Naive B cell (primary cell): ENCODE results near the gene DUSP28. TPM values are rescaled to one million over a fixed set of nuclear protein-coding genes. Genes with fewer than 3 reads are reported as not detected.

Source experiments
- ATAC-seq, 2 donors: fragments of 150-1000 bp; cut with Tn5 transposase; 2 replicates each; pipeline ENCODE4 v1.10.0; 2021; ENCODE audit warnings: low read depth in 2 of 2, mild to moderate bottlenecking in 2 of 2, moderate library complexity in 2 of 2
- DNase-seq: peaks from one replicate; pipeline ENCODE4 v3.0.0; 2022
- H3K27ac Mint-ChIP-seq, 6 donors: one replicate each; pipeline ENCODE4 v1.8.0; 2020 to 2022; ENCODE audit warnings: mild to moderate bottlenecking in 6 of 6, mixed read lengths in 6 of 6, moderate library complexity in 5 of 6, inconsistent platforms in 2 of 6
- H3K27me3 Mint-ChIP-seq, 3 donors: one replicate each; pipeline ENCODE4 v1.8.0; 2021 to 2022; ENCODE audit warnings: mixed read lengths in 3 of 3, mild to moderate bottlenecking in 1 of 3
- H3K36me3 Mint-ChIP-seq, 2 donors: one replicate each; pipeline ENCODE4 v1.8.0; 2020 to 2022; ENCODE audit warnings: mixed read lengths in 2 of 2, inconsistent platforms in 1 of 2, mild to moderate bottlenecking in 1 of 2
- H3K4me1 Mint-ChIP-seq, 3 donors: one replicate each; pipeline ENCODE4 v1.8.0; 2020 to 2022; ENCODE audit warnings: mixed read lengths in 3 of 3, inconsistent platforms in 1 of 3, mild to moderate bottlenecking in 1 of 3, moderate library complexity in 1 of 3
- H3K4me3 Mint-ChIP-seq, 8 donors: one replicate each; pipeline ENCODE4 v1.8.0; 2020 to 2022; ENCODE audit warnings: mild to moderate bottlenecking in 8 of 8, mixed read lengths in 8 of 8, moderate library complexity in 8 of 8, inconsistent platforms in 2 of 8
- H3K9me3 Mint-ChIP-seq, 7 donors: one replicate each; pipeline ENCODE4 v1.8.0; 2020 to 2022; ENCODE audit warnings: mixed read lengths in 7 of 7, mild to moderate bottlenecking in 5 of 7, inconsistent platforms in 2 of 7, moderate library complexity in 1 of 7
- polyA plus RNA-seq, 6 donors: library from polyadenylated mRNA; unstranded; fragments of 300-500 nt; fragmentation: Illumina TruSeq; gene quantifications; one replicate each; pipeline ENCODE4 v1.2.3, GENCODE V29; 2021; ENCODE audit warnings: low read depth in 6 of 6

Gene DUSP28, protein sequence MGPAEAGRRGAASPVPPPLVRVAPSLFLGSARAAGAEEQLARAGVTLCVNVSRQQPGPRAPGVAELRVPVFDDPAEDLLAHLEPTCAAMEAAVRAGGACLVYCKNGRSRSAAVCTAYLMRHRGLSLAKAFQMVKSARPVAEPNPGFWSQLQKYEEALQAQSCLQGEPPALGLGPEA
- 10 to 100 TPM; 20.5 to 39.0 (median 24.7) TPM for polyA plus RNA-seq

DNA sequence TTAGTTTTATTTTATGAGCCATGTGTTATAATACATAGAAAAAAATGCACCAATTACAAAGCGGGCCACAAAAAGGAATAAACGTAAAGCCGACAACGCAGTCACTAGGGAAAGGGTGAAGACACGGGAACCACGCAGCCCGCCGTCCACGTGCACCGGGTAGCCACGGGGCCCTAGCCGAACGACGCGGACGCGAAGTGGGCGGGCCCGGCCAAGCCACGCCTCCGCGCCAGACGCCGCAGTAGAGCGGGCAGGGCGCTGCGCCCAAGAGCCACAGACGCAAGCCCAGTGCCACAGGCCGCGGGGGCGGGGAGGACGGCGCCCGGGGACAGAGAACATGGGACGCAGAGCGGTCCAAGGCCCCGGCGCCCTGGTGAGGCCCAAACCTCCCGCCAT lies at the start of gene DUSP28:
TSS of gene DUSP28 (plus strand) at position 274 of the 396 bp plus-strand sequence. CDS start 328 bp downstream, outside the sequence.
- Mint-ChIP-seq H3K4me1 (peaks cover 50 to 69% (median 53%) of the 10 kb centered on the region in 3 donors), H3K27ac (peak within 1 kb of the TSS; percentile 93 to 98 (median 96)), H3K4me3 (peak within 1 kb of the TSS; percentile 86 to 94 (median 90)), H3K9me3 (no peaks in the 10 kb centered on the region), H3K36me3 (no peaks in the 10 kb centered on the region), H3K27me3 (peaks cover 0 to 3% (median 0%) of the 10 kb centered on the region in 3 donors)
- ATAC-seq (peak; percentile 73 to 74), DNase-seq (peak; percentile 95)

DNA sequence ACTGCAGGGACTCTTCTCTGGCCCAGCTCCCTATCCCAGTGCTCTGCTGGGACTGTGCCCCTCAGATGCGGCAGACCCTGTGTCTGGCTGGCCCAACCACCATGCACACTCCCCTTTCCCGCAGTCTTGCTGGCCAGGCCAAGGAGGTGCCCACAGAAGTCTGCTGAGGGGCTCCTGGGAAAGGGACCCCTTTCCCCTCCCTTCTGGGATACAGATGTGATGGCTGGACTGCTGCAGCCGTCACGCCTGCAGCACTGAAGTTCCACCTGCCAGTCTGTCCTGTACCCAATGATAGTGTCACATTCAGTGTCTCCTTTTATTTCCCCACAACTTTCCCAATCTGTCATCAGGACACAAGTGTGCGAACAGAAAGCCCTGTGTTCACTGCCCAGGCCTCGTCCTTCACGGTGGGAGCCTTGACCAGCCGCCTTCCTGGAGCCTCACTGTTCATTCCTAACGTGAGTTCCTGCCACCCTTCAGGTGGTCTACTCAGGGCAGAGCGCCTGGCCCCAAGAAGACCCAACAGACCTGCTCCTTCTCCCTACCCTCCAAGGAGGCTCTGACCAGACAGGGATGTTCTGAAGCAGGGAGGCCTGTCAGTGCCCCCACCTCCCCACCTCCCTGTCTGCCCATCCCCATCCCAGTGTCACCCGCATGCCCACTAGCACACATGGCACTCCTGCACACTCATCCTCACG lies 49.5 kb upstream of the DUSP28 start:
- peaks cover 0 to 5% (median 0%) of the 10 kb centered on the region in 7 donors for H3K9me3 Mint-ChIP-seq
- no peak overlapping the region for H3K4me3 Mint-ChIP-seq
- ATAC-seq, result no peak
- peaks cover 6 to 30% of the 10 kb centered on the region in 2 donors for H3K36me3 Mint-ChIP-seq
- peak overlapping the region in 2 of 6 donors; percentile 16 to 56 for H3K27ac Mint-ChIP-seq
- no peak for DNase-seq
- H3K27me3 Mint-ChIP-seq, result no peaks in the 10 kb centered on the region
- H3K4me1 Mint-ChIP-seq, result peaks cover 13 to 25% (median 22%) of the 10 kb centered on the region in 3 donors

DNA sequence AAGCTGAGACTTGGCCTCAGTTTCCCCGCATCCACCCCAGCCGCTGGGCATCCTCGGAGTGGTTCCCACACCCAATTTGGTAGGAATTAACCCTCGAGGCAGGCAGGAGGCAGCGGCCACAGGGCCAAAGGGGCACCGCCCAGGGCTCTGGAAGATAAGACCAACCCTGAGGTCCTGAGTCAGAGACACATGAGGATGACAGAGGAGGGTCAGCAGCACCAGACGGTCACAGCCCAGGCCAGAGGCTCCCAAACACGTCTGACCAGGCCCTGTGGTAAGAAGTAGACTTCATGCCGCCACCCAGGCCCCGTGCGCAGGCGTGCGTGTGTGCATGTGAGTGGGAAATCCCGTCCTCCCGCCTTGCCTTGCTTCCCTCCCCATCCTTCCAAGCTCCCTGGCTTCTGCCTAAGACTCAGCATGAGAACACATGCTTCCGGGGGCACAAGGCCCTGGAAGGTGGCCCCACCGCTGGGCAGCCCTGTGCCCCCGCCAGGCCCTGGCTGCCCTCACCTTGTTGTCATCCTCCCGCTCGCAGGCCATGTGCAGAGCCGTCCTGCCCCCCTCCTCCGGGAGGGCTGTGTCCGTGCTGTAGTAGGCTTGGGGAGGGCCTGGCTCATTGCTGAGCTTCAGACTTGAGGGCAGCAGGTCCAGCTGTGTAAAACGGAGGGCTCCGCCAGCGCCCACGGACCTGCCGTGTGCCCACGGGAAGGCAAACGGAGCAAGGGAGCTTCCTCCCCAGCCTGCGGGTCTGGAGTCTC lies 48.6 kb upstream of the DUSP28 start:
- Mint-ChIP-seq H3K9me3 (peaks cover 0 to 5% (median 0%) of the 10 kb centered on the region in 7 donors), H3K27me3 (no peaks in the 10 kb centered on the region), H3K4me1 (peaks cover 13 to 25% (median 22%) of the 10 kb centered on the region in 3 donors), H3K27ac (peak overlapping the region in 1 of 6 donors; percentile 16), H3K4me3 (no peak overlapping the region), H3K36me3 (peaks cover 6 to 30% of the 10 kb centered on the region in 2 donors)
- DNase-seq (no peak), ATAC-seq (no peak)

DNA sequence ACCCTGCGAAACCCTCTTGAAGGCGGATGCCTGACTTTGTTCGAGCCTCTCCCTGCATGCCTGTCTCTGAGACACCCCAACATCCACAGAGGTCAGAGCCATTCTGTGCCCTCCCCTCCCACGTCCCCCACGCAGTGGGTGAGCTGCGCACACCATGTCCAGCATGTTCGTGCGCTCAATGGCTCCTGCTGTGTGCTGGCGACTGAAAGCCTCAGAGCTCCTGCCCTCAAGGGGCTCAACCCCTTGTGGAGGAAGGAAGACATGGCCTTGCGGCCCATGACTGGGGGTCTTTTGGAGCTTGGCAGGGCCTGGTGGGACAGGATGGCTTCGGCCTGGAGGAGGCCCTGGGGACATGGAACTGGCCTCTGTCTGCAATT lies 48.1 kb upstream of the DUSP28 start:
- H3K36me3 Mint-ChIP-seq, result peaks cover 6 to 30% of the 10 kb centered on the region in 2 donors
- H3K4me3 Mint-ChIP-seq, result peak overlapping the region in 1 of 8 donors; percentile 66
- H3K4me1 Mint-ChIP-seq, result peaks cover 13 to 25% (median 22%) of the 10 kb centered on the region in 3 donors
- H3K27me3 Mint-ChIP-seq, result no peaks in the 10 kb centered on the region
- no peak for ATAC-seq
- DNase-seq, result no peak
- peak overlapping the region in 1 of 6 donors; percentile 83 for H3K27ac Mint-ChIP-seq
- peaks cover 0 to 5% (median 0%) of the 10 kb centered on the region in 7 donors for H3K9me3 Mint-ChIP-seq

DNA sequence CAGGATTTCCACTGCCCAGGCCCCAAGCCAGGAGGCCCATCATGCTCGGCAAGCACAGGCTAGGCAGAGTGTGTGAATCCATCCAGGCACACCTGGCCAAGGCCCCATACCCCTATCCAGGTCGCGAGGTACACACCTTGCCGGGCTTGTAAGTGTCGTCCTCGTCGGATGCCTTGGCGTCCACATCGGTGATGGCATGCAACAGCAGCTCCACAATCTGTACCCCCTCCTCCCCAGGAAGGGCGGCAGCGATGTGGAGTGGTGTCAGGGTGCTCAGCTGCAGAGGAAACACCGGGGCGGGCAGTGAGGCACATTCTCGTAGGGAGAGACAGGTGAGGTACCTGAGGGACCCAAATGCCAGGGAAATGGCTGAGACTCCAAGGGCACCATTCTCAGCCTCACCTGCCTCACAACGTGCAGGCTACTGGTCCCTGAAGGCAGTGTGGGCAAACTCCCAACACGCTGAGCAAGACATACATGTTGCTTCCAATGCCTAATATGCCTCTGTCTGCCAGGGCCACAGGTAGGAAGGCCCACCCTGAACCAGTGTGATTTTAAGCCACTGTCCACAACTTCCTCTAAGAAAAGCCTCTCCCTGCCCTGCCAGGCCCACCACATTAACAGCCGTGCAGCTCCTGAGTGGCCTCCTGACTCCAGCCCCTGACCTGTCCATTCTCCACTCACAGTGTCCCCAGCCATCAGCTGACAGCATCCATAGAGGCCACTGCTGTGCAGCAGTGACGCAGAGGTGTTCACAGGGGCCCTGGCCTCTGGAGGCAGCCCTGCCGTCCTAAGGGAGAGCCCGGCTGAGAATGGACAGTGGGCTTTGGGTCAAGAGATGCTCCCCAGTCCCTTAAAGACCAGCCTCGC lies 47.3 kb upstream of the DUSP28 start:
- ATAC-seq (no peak), DNase-seq (no peak)
- Mint-ChIP-seq H3K4me1 (peaks cover 13 to 25% (median 22%) of the 10 kb centered on the region in 3 donors), H3K36me3 (peaks cover 6 to 30% of the 10 kb centered on the region in 2 donors), H3K9me3 (peaks cover 0 to 5% (median 0%) of the 10 kb centered on the region in 7 donors), H3K27me3 (no peaks in the 10 kb centered on the region), H3K4me3 (no peak overlapping the region), H3K27ac (peak overlapping the region in 2 of 6 donors; percentile 32 to 83)

DNA sequence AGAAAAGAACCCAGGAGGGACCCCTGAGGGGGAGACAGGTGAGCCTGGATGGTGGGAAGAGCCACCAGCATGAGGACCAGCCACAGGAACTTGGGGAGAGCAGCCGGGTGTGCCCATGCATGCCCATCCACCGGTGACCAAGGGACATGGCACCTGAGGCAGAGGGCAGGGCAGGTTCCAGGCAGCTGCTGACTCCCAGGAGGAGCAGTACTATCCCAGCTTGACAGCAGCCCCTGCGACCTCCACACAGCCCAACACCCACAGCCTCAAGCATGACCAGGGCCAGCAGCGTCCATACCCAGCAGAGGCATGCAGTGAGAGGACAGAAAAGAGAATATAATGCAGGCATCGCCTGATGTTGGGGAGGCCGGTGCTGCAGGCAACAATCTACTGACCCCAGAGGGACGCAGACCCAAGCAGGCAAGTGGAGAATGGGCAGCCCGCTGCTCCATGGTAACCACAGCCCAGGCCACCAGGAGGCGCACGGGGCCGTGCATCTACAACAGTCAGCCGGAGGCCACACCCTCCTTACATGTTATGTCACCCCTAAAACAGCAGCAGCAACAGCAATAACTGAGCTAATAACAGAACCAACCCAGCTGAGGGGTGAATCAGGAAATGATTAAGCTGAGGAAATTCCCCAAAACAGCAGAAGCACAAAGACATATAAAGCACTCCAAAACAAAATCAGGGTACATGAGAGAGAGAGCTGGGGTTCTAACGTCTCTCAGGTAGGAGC lies 46.4 kb upstream of the DUSP28 start:
- Mint-ChIP-seq H3K4me3 (peak overlapping the region in 4 of 8 donors; percentile 1 to 54 (median 12)), H3K9me3 (peaks cover 0 to 4% (median 0%) of the 10 kb centered on the region in 7 donors), H3K36me3 (peaks cover 2 to 27% of the 10 kb centered on the region in 2 donors), H3K27ac (peak overlapping the region; percentile 14 to 96 (median 91)), H3K27me3 (no peaks in the 10 kb centered on the region), H3K4me1 (peaks cover 13 to 22% (median 22%) of the 10 kb centered on the region in 3 donors)
- DNase-seq, result peak; percentile 71
- peak; percentile 97 to 99 for ATAC-seq

DNA sequence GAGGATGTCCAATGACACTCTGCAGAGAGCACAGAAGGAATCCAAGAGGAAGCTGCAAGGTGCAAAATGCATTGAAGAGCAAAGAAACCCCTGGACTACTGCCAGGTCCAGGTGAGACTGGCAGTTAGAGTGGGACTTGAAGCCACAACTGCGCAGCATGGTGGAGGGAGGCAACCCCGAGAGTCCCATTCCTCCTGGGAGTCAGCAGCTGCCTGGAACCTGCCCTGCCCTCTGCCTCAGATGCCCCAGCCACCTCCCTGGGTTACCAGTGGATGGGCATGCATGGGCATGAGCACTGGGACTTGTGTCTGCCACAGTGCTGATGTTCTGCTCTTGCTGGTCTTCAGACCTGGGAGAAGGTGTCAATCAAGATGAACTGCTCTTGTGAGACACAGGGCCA lies 45.5 kb upstream of the DUSP28 start:
- Mint-ChIP-seq H3K4me3 (no peak overlapping the region), H3K9me3 (no peaks in the 10 kb centered on the region), H3K27me3 (no peaks in the 10 kb centered on the region), H3K36me3 (peaks cover 0 to 23% of the 10 kb centered on the region in 2 donors), H3K27ac (peak overlapping the region in 4 of 6 donors; percentile 40 to 96 (median 93)), H3K4me1 (peaks cover 13 to 22% (median 19%) of the 10 kb centered on the region in 3 donors)
- no peak for ATAC-seq
- DNase-seq, result no peak

DNA sequence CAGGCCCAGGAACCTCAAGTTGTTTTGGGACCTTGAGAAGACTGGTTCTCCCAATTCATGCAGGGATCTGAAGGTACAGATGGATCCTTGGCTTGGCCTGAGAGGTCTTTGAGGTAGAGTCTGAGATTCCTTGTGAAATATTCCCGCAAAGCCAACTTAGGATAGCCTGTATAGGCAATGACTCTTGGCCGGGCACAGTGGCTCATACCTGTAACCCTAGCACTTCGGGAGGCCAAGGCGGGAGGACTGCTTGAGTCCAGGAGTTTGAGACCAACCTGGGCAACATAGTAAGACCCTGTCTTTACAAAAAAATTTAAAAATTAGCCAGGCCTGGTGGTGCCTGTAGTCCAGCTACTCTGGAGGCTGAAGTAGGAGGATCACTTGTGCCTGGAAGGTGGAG lies 42.8 kb upstream of the DUSP28 start:
- H3K9me3 Mint-ChIP-seq, result peaks cover 0 to 9% (median 6%) of the 10 kb centered on the region in 7 donors
- ATAC-seq, result no peak

DNA sequence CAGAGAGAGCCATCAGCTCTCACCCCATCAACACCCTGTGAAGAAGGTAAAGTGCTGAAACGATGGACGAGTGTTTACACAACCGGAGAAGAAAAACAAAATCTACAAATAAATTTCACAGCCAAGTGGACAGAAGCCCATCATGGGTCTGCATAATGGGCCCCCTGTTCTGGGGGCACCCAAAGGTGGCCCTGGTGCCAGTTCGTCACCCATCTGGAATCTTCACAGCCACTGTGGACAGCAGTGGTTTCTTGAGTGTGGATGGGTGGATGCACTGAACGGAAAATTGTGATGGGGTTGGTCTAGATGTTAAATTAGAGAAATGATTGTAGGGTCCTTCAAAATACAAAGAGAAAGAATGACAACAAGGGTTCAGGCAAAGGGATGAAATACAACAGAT lies 41.2 kb upstream of the DUSP28 start:
- ATAC-seq (no peak), DNase-seq (no peak)
- Mint-ChIP-seq H3K27ac (no peak overlapping the region), H3K4me1 (peaks cover 4 to 13% (median 11%) of the 10 kb centered on the region in 3 donors), H3K9me3 (peaks cover 0 to 11% (median 6%) of the 10 kb centered on the region in 7 donors), H3K27me3 (peaks cover 0 to 7% (median 0%) of the 10 kb centered on the region in 3 donors), H3K36me3 (peaks cover 16 to 28% of the 10 kb centered on the region in 2 donors), H3K4me3 (no peak overlapping the region)

More for the DNA sequence above, 42.8 kb upstream of the DUSP28 start:
- DNase-seq, result no peak
- no peak overlapping the region for H3K27ac Mint-ChIP-seq
- H3K36me3 Mint-ChIP-seq, result peaks cover 4 to 28% of the 10 kb centered on the region in 2 donors
- no peak overlapping the region for H3K4me3 Mint-ChIP-seq
- peaks cover 0 to 7% (median 0%) of the 10 kb centered on the region in 3 donors for H3K27me3 Mint-ChIP-seq
- H3K4me1 Mint-ChIP-seq, result peaks cover 13 to 21% (median 21%) of the 10 kb centered on the region in 3 donors

DNA sequence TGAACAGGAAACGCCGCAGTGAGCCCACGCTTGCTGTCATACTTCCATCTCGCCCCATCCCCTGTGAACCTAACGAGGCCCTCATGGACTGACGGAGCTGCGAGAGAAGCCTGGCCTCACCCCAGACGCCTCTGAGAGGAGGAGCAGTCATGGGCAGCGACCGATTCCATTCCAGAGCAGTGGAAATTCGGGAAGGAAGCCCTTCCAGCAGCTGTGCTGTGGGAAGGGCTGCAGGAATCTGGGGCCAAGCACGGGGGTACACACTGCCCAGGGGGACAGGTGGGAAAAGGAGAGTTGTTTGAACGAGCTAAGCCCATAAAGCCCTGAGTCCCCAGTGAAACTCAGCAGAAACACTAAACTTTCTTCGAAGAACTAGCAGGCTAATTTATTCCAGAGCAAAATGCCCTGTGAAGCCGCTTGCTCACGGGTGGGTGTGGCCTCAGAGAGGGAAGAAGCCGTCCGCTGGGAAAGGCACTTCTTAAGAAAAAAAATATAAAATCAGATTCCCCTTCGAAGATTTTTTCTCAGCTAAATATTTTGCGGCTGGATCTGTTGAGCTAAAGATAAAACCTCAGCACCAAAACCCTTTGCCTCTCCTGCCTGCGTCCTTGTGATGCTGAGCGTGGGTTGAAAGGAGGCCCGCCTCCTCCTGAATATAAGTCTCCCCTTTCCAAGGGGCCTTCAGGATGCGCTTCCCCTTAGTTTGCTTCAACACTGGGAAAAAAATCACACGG lies 40.6 kb upstream of the DUSP28 start:
- H3K4me3 Mint-ChIP-seq, result no peak overlapping the region
- peaks cover 0 to 7% (median 0%) of the 10 kb centered on the region in 3 donors for H3K27me3 Mint-ChIP-seq
- no peak for ATAC-seq

More for the DNA sequence above, 40.6 kb upstream of the DUSP28 start:
- H3K4me1 Mint-ChIP-seq, result peaks cover 0 to 8% (median 6%) of the 10 kb centered on the region in 3 donors
- peak overlapping the region in 1 of 6 donors; percentile 86 for H3K27ac Mint-ChIP-seq
- H3K9me3 Mint-ChIP-seq, result peaks cover 1 to 15% (median 6%) of the 10 kb centered on the region in 7 donors
- H3K36me3 Mint-ChIP-seq, result peaks cover 22 to 30% of the 10 kb centered on the region in 2 donors
- no peak for DNase-seq
